ENCODE results near the gene PDXDC1.
A peak's percentile ranks its signal among the peaks of the same experiment; 100 is the strongest.
"Not testable (repeated sequence)": the region's sequence is repeated elsewhere in the genome, so short reads cannot be mapped to it uniquely, and the experiment has no call there.

PDXDC1 gene

DNA sequence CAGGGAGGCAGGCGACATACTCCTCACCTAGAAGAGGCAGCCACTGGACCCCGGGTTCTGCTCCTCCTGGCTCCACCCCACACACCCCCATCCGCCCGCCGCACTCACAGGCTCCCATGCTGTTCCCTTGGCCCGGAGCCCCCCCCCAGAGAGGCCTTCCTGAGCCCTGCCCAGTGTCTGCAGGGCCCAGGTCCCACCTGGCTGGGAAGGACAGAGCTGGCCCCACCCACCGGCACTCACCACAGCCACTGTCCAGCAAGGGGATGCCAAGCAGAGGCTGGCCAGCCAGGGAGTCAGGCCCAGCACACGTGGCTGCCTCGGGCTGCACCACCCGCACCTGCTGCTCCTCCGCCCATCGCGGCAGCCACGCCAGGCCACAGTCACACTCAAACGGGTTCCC lies 162.7 kb downstream of the PDXDC1 start:
- DNase-seq: not testable (repeated sequence)

DNA sequence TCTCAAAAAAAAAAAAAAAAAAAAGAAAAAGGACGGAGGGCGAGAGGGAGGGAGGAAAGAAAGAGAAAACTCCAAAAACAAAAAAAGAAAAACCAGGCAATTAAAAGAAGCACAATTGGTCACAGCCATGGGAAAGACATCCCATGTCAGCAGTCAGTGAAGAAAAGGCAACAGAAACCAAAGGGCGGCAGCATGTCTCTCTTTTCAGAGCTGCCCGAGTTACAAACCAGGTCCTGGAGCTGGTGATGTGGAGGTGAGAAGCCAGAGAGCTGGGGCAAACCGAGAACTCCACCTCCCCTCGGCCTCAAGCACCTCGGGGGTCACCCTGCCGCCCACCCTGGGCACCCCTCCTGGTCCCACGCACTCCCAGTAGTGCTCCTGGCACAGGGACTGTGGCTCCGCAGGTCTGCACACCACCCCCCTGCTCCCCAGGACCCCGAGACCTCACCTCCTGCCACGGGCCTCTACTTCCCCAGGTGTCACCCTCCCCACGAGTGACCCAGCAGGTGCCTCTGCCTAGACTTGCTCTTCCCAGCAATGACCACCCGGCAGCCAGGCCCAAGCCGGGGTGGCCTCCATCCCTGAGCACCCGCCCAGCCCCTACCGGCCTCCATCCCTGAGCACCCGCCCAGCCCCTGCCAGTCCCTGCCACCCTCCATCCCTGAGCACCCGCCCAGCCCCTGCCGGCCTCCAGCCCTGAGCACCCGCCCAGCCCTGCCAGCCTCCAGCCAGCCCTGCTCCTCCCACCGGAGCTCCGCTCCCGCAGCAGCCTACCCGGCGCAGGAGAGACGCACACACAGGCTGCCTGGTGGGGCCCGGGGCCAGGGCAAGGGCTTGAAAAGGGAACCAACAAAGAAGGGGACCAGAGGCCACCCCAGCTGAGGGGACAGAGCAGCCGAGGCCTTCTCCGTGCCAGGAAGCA lies 165.9 kb downstream of the PDXDC1 start:
- DNase-seq: not testable (repeated sequence)

DNA sequence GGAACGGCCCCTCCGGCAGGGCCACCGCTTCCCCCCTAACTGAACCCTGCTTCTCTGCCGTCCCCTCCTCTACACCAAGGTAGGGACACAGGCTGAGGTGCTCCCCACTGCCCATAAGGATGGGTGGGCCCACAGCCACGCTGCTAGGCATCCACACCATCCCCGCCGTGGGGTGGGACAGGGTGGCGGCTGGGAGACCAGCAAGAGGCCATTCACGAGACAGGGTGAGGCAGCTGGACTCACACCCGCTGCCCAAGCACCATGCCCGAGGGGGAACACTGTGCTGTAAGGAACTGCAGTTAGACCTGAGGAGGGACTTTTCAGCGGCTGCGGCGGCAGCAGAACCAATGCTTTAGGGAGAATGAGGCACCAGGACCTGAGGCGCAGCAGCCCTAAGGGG lies 166.8 kb downstream of the PDXDC1 start:
- DNase-seq: no peak

- not testable (repeated sequence) for DNase-seq
Measured at GRCh38 chr16:15142107-15142890, 167.5 kb downstream of the PDXDC1 start.

DNA sequence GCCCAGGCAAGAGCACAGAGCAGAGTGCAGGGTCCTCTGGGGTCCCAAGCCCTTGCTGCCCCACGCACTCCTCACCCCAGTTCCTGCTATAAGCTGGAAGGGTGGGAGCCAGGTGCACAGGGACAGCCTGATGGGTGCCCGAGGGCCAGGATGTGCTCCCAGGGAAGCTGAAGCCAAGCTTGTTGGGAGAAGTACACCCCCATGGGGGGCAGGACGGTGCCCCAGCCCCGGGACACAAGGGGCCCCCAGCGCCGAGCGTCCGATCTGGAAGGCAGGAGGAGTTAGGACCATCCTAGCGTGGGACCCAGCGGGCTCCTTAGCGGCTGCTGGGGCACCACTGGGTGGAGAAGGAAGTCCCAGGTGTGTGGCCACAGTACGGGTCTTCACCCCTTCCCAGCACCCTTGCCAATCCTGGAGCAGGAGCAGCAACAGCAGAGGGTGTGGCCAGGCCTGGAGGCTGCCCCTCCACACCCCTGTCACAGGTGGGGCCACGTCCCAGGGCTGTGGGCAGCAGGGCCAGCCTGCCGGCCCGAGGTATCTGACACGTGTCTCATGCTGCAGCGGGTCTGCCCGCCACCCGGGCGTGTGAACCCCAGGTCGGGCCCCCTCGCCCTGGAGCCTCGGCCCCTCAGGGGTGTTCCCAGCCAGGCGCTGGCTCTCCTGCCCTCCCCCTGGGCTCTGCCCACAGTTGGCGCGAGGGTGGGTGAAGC lies 168.2 kb downstream of the PDXDC1 start:
- not testable (repeated sequence) for DNase-seq

DNA sequence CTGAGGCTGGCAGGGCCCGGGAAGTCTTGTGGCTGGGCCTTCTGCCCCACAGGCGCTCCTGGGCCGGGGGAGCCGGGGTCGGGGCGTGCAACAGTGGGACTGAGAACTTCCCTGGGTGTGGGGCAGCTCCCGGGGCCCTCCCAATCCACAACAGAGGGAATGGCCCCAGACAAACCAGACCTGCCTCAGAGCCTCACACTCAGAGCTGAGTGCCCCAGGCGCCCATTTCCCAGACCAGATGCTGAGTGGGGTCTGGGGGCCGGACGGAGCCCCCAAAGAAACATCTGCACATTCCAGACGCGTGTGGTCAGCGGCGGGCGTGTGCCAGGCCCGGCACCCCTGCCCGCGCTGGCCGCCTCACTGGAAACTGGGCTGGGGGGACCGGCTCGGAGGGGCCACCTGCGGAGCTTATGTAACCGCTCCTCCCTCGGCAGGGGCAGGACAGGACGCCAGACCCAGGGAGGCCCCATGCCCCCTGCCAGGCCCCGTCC lies 168.8 kb downstream of the PDXDC1 start:
- DNase-seq: not testable (repeated sequence)

DNA sequence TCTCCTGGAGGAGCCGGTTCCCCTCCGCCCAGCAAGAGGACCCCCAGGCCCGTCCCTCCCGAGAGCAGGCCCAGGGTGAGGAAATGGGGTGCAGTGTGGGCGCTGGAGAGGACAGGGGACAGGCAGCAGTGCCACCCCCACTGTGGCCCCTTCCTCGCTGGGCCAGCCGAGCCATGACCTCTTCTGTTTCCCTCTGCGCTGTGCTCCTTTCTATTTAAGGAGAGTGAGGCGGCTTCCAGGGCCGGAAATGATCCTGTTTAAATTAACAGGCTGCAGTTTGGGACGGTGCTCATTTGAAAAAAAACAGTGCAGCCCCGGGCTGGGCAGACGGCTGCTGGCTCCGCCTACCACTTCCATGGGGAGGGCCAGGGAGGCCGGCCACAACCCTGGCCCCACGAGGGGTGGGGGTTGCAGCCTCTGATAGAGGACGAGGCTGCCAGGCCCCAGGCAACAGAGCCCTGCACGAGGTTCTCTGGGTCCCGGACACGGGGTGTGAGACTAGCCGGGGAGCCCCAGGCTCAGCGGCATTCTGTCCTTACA lies 169.3 kb downstream of the PDXDC1 start:
- DNase-seq: peak in 1 of 2 experiments; percentile 44

DNA sequence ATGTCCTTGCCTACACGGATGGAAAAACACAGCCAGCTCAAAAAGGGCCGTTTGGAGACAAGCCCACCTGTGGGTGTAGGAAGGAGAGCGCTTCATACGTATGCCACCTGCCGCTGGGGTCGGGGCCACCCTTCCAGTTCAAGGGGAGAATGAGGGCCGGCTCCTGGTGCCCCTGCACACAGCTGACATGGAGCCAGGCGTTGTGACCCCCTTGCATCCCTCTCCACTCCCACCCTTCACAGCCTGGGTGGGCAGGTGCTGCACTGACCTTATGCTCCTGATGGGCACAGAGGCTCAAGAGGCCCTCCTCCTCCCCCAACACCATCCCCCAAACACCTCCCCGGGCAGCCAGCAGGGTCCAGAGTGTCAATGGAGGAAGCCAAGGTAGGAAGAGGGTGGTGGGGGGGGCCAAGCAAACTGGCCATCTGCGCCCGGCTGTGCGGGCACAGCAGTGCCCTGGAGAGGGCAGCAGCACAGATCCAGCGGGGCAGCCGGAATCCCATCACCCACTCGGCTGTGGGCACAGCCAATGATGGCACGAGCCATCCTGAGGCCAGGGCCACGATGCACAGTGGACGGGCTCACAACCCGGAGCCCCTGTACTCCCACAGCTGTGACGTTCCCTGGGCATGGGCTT lies 170.1 kb downstream of the PDXDC1 start:
- peak; percentile 14 to 31 for DNase-seq

DNA sequence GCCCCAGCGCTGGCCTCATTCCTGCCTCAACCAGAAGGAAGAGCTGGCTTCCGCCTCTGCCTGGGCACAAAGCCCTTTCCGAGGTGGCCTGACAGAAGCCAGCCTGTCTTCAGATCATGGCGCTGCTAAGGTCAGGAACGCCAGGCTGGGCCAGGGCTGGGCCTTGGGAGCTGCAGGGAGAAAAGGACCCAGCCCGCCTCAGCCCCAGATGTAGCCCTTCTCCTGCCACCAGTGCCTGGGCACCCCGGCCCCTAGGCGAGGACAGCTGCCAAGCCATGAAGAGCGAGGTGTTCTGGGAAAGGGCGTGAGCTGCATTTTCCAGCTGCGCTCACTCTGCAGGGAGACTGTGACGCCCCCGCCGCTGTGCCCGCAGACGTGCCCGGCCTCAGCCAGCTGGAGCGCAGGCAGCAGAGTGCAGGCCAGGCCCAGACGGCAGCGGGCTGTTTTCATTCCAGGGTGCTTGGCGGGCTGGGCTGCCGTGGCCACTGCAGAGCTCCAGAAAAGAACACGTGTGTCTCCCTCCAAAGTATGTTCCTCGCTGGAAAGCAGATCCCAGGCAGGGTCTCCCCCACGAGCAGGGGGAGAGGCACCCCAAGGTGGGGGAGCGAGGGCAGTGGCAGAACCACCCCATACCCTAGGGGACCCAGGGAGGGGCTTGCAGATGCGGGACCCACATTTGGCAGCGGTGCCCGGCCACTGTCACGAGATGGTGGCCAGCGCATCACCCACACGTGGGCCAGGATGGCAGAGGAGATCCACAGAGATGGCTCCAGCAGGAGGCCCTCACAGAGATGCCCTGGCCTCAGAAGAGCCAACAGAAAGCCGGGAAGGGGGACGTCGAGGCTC lies 170.8 kb downstream of the PDXDC1 start:
- peak; percentile 27 to 65 for DNase-seq

- not testable (repeated sequence) for DNase-seq
Measured at GRCh38 chr16:15146264-15146662, 171.4 kb downstream of the PDXDC1 start.

GRCh38 chr16:15148831-15149230 lies 174.0 kb downstream of the PDXDC1 start:
- not testable (repeated sequence) for DNase-seq

DNA sequence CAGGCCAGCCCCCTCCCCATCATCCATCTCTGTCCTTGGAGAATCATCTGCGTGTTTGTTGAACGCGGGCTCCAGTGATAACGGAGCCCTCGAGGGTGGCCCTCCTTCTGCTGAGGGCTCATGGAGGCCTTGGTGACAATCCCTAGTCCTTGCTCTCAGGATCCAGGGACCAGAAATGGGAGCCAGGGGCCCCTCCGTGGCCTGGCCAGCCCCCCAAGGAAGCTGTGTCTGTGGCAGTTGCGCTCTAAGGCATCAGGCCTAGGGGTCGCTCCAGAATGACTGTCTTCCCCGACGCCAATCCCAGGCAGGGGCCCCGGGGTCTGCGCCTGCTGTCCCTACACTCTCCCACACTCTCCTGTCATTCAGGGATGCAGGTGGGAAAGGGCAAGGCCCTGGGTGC lies 174.4 kb downstream of the PDXDC1 start:
- DNase-seq: not testable (repeated sequence)

- DNase-seq: not testable (repeated sequence)
Measured at GRCh38 chr16:15154005-15154404, 179.2 kb downstream of the PDXDC1 start.

DNA sequence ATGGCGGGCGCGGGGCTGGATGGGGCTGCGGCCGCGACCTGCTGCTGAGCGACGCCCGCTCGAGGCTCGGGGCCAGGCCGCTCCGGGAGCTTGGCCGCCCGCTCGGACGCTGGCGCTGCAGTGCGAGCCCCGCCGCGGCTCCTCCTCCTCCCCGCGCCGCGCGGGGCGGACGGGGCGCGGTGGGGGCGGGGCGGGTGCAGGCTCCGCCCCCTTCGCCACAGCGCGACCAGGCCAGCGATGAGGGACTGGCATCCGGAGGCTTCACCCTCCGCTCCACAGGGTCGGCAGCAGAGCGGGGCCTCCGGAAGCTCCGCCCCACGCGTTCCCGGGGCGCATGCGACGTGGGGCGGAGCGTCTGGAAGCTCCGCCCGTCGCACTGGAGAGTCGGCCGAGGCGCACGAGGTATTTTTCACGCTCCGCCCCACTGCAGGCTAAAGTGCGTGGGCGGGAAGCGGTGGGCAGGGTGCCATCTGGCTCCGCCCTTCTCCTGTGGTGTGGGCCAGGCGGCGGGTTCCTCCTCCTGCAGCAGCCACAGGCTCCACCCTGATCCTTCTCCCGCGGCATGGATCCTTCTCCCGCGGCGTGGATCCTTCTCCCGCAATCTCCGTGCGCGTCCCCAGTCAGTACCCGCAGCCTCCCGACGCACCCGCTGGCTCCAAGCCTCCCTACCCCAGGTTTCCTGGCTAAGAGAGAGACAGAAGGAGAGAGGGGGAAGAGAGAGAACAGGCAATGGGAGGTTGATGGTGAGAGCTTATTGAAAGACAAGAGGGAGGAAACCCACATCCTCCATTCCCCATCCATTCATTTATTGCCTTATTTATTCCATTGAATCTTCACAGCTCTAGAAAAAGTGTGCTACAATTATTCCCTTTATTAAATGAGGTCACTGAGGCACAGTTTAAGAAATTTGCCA lies 180.1 kb downstream of the PDXDC1 start:
- DNase-seq: peak; percentile 71 to 79

GRCh38 chr16:15157644-15158043 lies 182.8 kb downstream of the PDXDC1 start:
- not testable (repeated sequence) for DNase-seq

DNA sequence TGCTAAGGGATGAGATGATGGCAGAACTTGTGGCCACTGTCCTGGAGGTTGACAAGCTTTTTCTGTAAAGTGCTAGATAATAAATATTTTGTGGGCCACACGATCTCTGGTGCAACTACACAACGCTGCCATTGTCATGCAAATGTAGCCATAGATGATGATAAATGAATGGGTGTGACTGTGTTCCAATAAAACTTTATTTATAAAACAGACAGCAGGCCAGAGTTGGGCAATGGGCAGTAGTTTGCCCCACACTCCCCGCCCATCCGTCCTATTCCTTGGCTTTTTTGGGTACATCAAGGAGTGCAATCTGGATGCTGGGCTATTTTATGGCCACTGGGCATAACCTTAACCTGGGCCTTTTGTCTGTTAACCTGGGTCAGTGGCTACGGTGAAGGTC lies 184.8 kb downstream of the PDXDC1 start:
- DNase-seq: not testable (repeated sequence)

DNA sequence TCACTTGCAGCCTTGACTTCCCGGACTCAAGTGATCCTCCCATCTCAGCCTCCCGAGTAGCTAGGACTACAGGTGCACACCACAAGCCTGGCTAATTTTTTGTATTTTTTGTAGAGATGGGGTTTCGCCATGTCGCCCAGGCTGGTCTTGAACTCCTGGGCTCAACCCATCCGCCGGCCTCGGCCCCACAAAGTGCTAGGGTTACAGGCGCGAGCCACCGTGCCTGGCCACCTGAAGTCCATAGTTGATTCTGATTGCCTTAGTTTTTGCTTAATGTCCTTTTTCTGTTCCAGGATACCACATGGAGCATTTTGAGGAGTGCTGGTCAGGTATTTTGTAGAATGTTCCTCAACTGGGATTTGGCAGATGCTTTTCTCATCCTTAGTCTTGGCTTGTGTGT lies 185.7 kb downstream of the PDXDC1 start:
- not testable (repeated sequence) for DNase-seq

GRCh38 chr16:15163055-15163454 lies 188.2 kb downstream of the PDXDC1 start:
- not testable (repeated sequence) for DNase-seq

DNA sequence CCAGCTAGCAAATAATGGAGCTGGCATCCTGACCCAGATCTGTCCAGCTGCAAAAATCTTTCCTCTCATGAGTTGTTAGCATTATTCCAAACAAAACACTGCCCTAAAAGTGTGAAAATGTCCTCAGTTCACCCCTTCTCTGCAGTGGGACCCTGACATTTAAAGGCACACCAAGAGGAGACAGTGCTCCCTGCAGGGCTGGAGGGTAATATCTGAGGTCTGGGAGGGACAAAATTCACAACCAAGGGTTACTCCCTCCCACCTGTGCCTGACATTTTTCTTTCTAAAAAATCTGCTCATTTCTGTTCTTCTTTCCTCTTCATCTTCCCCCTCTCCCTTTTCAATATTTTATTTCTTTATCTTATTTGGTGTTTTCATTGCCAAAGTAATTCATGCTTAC lies 191.4 kb downstream of the PDXDC1 start:
- not testable (repeated sequence) for DNase-seq

DNA sequence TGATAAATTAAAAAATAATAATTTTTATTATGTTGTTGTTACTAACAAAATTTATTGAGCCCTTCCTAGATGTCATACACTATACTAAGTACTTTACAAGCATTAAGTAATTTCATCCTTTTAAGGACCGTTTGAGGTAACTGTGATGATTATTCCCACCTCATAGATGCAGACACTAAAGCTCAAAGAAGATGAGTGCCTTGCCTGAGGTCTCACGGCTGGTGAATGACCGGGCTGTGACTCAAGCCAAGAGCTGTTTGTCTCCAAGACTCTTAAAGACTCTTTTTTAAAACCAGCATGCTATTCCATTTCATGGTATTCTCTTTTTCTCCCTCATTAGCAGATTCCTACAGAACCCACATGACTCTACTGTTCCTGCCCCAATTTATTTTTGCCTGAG lies 193.5 kb downstream of the PDXDC1 start:
- DNase-seq: not testable (repeated sequence)

Data from SHP77 (cell line).